Osteocyte (in vitro differentiated cells): ENCODE measurements around the gene LINC01488. TPM values are rescaled to one million over a fixed set of nuclear protein-coding genes. Genes with fewer than 3 reads are reported as not detected.

ENCODE experiments used
- DNase-seq: peaks from one replicate; pipeline ENCODE4 v3.0.0; 2021; ENCODE audit warnings: mixed read lengths; ENCODE audit not compliant: unreplicated experiment; ENCODE audit errors: extremely low spot score
- H3K27ac Mint-ChIP-seq: one replicate; pipeline ENCODE4 v1.8.0; 2021; ENCODE audit warnings: mild to moderate bottlenecking, mixed read lengths; ENCODE audit not compliant: unreplicated experiment
- H3K27me3 Mint-ChIP-seq: one replicate; pipeline ENCODE4 v1.8.0; 2021; ENCODE audit warnings: mixed read lengths; ENCODE audit not compliant: unreplicated experiment
- H3K36me3 Mint-ChIP-seq: one replicate; pipeline ENCODE4 v1.8.0; 2021; ENCODE audit warnings: mixed read lengths; ENCODE audit not compliant: unreplicated experiment
- H3K4me1 Mint-ChIP-seq: one replicate; pipeline ENCODE4 v1.8.0; 2021; ENCODE audit warnings: mixed read lengths; ENCODE audit not compliant: unreplicated experiment
- H3K4me3 Mint-ChIP-seq: one replicate; pipeline ENCODE4 v1.8.0; 2021; ENCODE audit warnings: mild to moderate bottlenecking, moderate library complexity, mixed read lengths; ENCODE audit not compliant: unreplicated experiment
- H3K9me3 Mint-ChIP-seq: one replicate; pipeline ENCODE4 v1.8.0; 2021; ENCODE audit warnings: mixed read lengths; ENCODE audit not compliant: unreplicated experiment
- total RNA-seq: library from RNA; stranded (reverse); gene quantifications from 2 replicates; pipeline ENCODE4 v1.2.1, GENCODE V29; 2021
- TF ChIP-seq, protein P1 (sequence below): fragments of 200-600 bp; sonication (generic); IDR thresholded peaks from 2 replicates; pipeline ENCODE4 v1.5.0; 2021; ENCODE audit warnings: antibody characterized with exemption, mild to moderate bottlenecking, moderate library complexity

LINC01488 gene
- total RNA-seq, 1 donor from 2014 or later = not detected

DNA sequence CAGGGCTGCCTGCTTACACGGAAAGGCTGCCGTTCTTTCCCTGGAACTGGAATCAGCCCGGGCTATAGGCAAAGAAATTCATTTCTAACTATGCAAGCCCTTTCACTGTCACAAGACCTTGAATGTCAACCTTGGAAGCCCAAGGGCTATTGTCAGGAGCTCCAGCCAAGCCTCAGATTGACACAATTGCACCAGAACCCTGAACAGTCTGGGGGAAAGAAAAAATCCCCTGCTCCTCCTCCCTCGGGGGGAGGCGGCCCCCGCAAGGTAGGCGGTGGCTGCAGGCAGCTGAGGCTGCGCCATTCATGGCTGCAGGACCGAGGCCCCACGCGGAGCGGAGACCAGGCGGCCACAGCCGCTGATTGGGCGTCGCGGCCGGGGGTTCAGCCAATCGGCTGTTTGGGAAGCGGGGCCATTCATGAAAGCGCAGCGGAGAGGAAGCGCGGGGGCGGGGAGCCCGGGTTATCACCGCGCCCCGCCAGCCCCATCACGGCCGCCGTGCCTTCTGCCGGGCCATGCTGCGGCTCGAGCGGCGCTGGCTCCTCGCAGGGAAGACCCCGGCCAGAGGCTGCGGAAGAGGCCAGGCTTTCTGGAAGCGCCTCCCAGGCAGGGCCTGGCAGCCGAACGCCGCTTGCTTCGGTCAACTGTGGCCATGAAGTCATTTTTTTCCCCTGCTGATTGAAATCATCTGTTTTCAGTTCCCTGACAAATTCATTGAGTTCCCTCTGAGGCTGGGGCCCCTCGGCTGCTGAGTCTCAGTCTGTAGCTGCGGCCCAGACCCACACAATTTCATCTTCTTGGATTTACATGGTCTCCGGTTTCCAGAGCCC lies 38.1 kb upstream of the LINC01488 start:
- Mint-ChIP-seq H3K27ac (peak overlapping the region; percentile 85), H3K9me3 (no peaks in the 10 kb centered on the region), H3K4me3 (peak overlapping the region; percentile 67), H3K36me3 (no peaks in the 10 kb centered on the region), H3K4me1 (peaks cover 38% of the 10 kb centered on the region), H3K27me3 (no peaks in the 10 kb centered on the region)
- TF ChIP-seq, protein P1, sequence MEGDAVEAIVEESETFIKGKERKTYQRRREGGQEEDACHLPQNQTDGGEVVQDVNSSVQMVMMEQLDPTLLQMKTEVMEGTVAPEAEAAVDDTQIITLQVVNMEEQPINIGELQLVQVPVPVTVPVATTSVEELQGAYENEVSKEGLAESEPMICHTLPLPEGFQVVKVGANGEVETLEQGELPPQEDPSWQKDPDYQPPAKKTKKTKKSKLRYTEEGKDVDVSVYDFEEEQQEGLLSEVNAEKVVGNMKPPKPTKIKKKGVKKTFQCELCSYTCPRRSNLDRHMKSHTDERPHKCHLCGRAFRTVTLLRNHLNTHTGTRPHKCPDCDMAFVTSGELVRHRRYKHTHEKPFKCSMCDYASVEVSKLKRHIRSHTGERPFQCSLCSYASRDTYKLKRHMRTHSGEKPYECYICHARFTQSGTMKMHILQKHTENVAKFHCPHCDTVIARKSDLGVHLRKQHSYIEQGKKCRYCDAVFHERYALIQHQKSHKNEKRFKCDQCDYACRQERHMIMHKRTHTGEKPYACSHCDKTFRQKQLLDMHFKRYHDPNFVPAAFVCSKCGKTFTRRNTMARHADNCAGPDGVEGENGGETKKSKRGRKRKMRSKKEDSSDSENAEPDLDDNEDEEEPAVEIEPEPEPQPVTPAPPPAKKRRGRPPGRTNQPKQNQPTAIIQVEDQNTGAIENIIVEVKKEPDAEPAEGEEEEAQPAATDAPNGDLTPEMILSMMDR = no peak
- peak; percentile 92 for DNase-seq

DNA sequence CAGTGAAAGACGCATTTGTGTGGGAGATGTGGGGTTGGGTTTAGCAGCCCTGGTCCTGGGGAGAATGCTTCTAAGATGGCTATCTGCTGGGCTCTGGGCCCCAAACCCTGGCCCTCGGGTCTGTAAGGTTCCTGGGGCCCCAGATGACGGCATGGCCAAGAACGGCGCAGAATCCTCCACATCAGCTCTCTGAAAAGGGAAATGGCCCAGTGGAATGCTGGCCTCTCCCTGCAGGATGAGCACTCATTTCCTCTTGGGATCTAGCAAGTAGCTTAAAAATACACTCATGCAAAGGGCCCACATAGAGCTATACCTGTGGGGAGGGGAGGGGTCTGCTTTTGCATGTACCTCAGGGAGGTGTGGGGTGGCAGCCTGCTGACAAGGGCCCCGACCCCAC lies 37.5 kb upstream of the LINC01488 start:
- DNase-seq = no peak
- H3K4me3 Mint-ChIP-seq = peak overlapping the region; percentile 67

DNA sequence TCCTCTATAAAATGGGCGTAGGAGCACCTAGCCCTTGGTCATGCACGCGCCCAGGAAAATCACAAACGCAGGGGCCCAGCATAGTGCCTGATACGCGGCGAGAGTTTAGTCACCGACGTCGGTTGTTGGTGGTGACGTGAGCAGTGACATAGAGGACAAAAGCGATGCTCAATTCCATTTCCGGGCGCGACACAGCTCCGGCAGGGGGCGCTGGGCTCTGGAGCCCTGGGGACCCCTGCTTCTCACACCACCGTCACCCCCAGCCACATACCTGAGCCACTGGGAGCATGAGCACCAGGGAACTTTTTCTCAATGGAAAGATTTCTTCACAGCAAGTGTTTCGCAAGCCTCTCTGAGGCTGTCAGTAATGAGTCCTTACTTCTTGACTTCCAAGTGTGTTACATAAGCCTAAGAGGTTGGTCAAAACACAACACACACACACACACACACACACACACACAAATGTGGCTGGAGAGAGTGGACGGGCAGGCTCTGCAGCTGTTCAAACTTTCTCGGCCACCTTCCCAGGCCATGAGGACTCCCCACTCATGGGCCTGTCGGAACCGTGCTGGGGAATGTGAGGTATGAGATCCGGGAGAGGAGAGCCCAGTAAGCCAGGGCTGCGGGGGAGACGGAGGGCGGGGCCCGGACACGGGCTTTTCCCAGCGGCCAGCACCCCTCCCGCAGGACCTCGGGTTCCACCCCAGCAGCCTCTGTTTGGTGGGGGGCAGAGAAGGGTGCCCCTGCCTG lies 36.9 kb upstream of the LINC01488 start:
- H3K9me3 Mint-ChIP-seq = no peaks in the 10 kb centered on the region
- H3K36me3 Mint-ChIP-seq = no peaks in the 10 kb centered on the region
- TF ChIP-seq, protein P1 = peak; percentile 11
- H3K4me1 Mint-ChIP-seq = peaks cover 43% of the 10 kb centered on the region
- DNase-seq = no peak
- no peak overlapping the region for H3K4me3 Mint-ChIP-seq
- H3K27ac Mint-ChIP-seq = peak overlapping the region; percentile 85
- H3K27me3 Mint-ChIP-seq = no peaks in the 10 kb centered on the region

More for the DNA sequence above, 37.5 kb upstream of the LINC01488 start:
- H3K9me3 Mint-ChIP-seq = no peaks in the 10 kb centered on the region
- TF ChIP-seq, protein P1 = no peak
- no peaks in the 10 kb centered on the region for H3K36me3 Mint-ChIP-seq
- no peaks in the 10 kb centered on the region for H3K27me3 Mint-ChIP-seq
- peaks cover 38% of the 10 kb centered on the region for H3K4me1 Mint-ChIP-seq
- H3K27ac Mint-ChIP-seq = peak overlapping the region; percentile 85

DNA sequence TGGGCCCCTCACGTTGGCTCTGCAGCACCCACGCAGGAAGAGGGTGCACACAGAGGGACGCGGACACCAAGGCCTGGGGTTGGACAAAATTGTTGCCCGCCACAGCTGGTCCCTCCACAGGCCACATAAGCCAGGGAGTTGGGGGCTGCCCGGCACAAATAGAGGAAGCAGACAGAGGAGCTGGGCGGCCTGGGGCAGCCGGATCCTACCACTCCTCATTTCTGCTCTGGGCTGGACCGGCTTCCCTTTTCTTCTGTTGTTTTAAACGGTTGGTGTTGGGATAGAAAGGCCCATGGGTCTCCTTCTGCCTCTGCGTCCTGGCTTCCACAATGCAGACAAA lies 36.4 kb upstream of the LINC01488 start:
- Mint-ChIP-seq H3K4me1 (peaks cover 49% of the 10 kb centered on the region), H3K36me3 (no peaks in the 10 kb centered on the region), H3K4me3 (no peak overlapping the region), H3K9me3 (no peaks in the 10 kb centered on the region), H3K27ac (no peak overlapping the region), H3K27me3 (no peaks in the 10 kb centered on the region)
- DNase-seq = no peak
- TF ChIP-seq, protein P1 = no peak

DNA sequence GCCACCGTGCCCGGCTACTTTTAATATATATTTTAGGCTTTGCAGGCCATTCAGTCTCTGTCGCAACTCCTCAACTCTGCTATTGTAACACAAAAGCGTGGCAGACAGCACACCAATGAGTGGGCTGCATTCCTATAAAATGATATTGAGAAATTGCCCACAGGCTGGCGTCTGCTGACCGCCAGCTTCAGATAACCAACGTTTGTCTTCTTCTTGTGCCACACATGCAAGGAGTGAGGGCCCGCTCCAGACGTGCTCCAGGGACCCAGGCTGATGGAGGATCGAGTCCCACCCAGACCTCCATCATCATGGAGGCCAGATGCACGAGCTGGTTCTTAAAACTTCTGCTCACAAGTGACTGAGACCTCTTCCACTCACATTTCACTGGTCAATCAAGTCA lies 35.4 kb upstream of the LINC01488 start:
- no peak for DNase-seq
- H3K4me1 Mint-ChIP-seq = peaks cover 54% of the 10 kb centered on the region
- no peak overlapping the region for H3K4me3 Mint-ChIP-seq
- H3K27ac Mint-ChIP-seq = no peak overlapping the region
- no peaks in the 10 kb centered on the region for H3K36me3 Mint-ChIP-seq
- H3K27me3 Mint-ChIP-seq = no peaks in the 10 kb centered on the region
- TF ChIP-seq, protein P1 = no peak
- H3K9me3 Mint-ChIP-seq = no peaks in the 10 kb centered on the region
